GM19239 (cell line): ENCODE measurements around the gene CABP5.

ENCODE experiments used
- DNase-seq: peaks from one replicate; pipeline ENCODE4 v3.0.0; 2011; ENCODE audit warnings: low spot score; ENCODE audit not compliant: insufficient read length
- FAIRE-seq: peaks from 2 replicates; lab custom pipeline; 2011; peaks lifted over from hg19 to GRCh38; lab: Jason Lieb, UNC

Gene CABP5

GRCh38 chr19:48036765-48037164 is 7.1 kb downstream of the CABP5 start:
- no peak for FAIRE-seq
- DNase-seq: no peak

- FAIRE-seq: no peak
- DNase-seq: no peak
These were observed 10.3 kb downstream of the CABP5 start for GRCh38 chr19:48033604-48034003.

- FAIRE-seq: no peak
- no peak for DNase-seq
These were observed 13.8 kb downstream of the CABP5 start for GRCh38 chr19:48030073-48030472.

- no peak for DNase-seq
- FAIRE-seq: no peak
These were observed 14.4 kb downstream of the CABP5 start for GRCh38 chr19:48029431-48029830.

- DNase-seq: no peak
- FAIRE-seq: no peak
These were observed 18.4 kb downstream of the CABP5 start for GRCh38 chr19:48025480-48025879.

- DNase-seq (no peak), FAIRE-seq (no peak)
These were observed 20.4 kb downstream of the CABP5 start for GRCh38 chr19:48023518-48023917.

GRCh38 chr19:48023011-48023410 is 20.9 kb downstream of the CABP5 start:
- FAIRE-seq: no peak
- no peak for DNase-seq

GRCh38 chr19:48020686-48021085 is 23.2 kb downstream of the CABP5 start:
- no peak for FAIRE-seq

GRCh38 chr19:48010932-48011758 is 32.7 kb downstream of the CABP5 start:
- DNase-seq: no peak
- FAIRE-seq: no peak

More at GRCh38 chr19:48020686-48021085, 23.2 kb downstream of the CABP5 start:
- no peak for DNase-seq

- DNase-seq (no peak), FAIRE-seq (no peak)
These were observed 37.1 kb downstream of the CABP5 start for GRCh38 chr19:48006762-48007161.

- DNase-seq (no peak), FAIRE-seq (no peak)
These were observed 39.6 kb downstream of the CABP5 start for GRCh38 chr19:48004236-48004635.

- no peak for FAIRE-seq
- DNase-seq: no peak
These were observed 43.0 kb downstream of the CABP5 start for GRCh38 chr19:48000846-48001245.

- no peak for FAIRE-seq
- no peak for DNase-seq
These were observed 45.1 kb downstream of the CABP5 start for GRCh38 chr19:47998800-47999199.

- FAIRE-seq (no peak), DNase-seq (no peak)
These were observed 47.6 kb downstream of the CABP5 start for GRCh38 chr19:47996230-47996727.

GRCh38 chr19:47994209-47994802 is 49.6 kb downstream of the CABP5 start, which contains the start of gene ELSPBP1:
Gene ELSPBP1 (plus strand): TSS chr19:47994632. CDS start chr19:48008668, 14,036 bp downstream.
- FAIRE-seq (no peak), DNase-seq (no peak)

- no peak for FAIRE-seq
- no peak for DNase-seq
These were observed 51.8 kb downstream of the CABP5 start, which contains the start of gene BSPH1 for GRCh38 chr19:47992070-47992469. Gene BSPH1 (minus strand): TSS chr19:47992170. CDS start chr19:47992081, 89 bp downstream.

GRCh38 chr19:47991191-47991808 is 52.6 kb downstream of the CABP5 start:
- DNase-seq (no peak), FAIRE-seq (no peak)
